Left forelimb (tissue), 1 donor: ENCODE measurements around the gene STX17.

ENCODE experiments used
- DNase-seq: peaks from one replicate; pipeline ENCODE4 v3.0.0-alpha.2; 2018; ENCODE audit warnings: low spot score

The STX17 gene

DNA sequence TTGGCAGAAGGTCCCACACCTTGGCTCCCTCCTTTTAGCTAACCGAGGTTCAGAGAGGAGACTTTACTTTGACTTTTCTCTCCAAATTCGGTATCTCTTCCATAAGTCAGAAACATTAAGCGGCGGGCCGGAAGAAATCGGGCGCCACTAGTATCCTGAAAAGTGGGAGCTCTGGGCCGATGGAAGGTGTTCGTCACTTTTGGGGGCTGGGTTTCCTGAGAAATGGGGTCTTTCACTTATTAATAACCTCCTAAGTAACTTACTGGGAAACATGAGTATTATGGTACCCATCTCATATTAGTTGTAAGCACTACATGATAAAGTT, 716 bp downstream of the STX17 start:
- no peak for DNase-seq

DNA sequence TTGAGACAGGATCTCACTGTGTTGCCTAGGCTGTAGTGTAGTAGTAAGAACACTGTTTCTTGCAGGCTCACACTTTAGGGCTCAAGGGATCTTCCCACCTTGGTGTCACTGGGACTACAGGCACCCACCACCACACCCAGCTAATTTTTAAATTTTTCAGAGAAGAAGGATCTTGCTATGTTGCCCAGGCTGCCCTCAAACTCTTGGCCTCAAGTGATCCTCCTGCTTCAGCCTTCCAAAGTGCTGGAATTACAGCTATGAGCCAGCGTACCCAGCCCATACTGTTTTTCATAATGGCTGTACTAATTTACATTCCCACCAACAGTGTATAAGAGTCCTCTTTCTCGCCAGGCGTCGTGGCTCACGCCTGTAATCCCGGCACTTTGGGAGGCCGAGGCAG, 5.1 kb downstream of the STX17 start:
- DNase-seq, result no peak

DNA sequence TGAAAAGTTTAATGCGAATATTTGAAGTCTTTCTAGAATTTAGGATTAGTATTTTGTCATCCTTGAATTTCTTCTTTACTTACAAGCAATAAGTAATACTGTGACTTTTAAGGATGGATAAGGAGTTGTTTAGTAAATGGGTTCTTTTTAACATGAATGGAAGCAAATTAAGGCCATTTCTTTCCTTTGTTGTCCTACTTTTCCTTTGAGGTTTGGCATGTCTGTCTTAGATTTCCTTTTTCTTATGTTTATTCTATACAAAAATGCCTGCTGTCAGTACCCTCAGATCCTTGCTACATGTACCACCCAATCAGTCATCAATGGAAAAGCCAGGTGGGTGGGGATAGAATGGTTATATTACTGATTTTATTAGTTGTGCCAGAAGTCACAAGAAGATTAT, 10.2 kb downstream of the STX17 start:
- DNase-seq, result no peak

DNA sequence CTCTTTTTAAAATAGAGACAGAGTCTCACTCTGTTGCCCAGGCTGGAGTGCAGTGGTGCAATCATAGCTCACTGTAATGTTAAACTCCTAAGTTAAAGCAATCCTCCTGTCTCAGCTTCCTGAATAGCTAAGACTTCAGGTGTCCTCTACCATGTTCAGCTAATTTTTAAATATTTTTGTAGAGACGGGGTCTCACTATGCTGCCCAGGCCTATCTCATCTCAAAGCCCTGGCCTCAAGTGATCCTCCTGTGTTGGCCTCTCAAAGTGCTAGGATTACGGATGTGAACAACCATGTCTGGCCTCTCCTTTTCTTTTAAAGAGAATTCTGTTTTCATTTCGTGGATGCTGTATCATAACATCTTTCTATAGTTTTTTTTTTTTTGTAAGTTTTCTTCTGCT, 11.7 kb downstream of the STX17 start:
- DNase-seq, result no peak

DNA sequence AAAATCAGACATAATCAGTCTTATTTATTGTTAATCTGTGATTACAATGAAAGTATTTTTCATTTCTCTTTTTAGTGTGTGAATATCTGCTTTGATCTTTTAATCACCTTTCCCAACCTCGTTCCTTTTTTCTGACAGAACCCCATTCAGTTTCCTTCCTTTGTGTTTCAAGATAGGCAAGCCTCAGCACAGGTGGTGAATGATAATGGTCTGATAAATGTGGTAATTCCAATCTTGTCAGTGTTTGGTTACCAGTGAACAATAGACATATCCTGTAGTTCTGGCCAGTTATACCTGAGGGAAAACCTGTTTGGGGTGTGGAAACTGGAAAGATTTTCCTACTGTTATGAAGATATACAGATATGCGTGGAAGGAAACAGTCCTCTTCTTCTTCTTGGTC, 13.5 kb downstream of the STX17 start:
- no peak for DNase-seq

DNA sequence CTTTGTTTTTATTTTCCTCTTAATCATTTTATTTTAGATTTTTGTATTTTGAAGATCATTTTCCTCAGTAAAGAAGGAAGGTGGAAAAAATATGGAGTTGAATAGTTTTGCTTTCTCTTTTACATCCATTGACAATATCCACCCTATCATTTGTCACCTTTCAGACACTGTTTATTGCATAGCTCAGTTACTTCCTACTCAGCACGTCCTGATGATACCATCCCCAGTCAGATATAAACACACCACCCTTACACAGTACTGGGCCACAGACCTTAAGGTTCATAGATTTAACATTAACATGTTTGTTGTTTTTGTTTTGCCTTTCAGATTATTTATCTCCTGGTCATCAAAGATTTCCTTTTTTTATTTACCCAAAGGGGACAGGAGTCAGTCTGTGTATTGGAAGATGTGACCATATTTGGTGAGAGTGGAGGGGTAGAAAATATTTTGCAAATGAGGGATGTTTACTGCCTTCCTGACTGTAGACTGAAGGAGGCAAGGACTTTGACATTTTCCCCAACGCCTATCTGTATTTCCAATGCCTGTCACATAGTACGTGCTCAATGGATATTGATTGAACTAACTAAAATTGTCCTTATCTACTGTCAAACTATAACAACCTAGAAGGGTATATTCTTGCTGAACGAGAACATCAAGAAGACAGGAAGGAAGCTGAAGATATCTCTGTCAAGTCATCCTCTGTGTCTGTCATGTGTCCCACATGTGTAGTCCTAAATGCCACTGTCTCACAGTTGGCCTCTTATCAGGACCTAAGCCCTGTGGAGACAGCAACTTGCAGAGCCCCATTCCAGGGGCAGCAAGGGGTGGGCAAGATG, 15.6 kb downstream of the STX17 start:
- DNase-seq, result no peak

DNA sequence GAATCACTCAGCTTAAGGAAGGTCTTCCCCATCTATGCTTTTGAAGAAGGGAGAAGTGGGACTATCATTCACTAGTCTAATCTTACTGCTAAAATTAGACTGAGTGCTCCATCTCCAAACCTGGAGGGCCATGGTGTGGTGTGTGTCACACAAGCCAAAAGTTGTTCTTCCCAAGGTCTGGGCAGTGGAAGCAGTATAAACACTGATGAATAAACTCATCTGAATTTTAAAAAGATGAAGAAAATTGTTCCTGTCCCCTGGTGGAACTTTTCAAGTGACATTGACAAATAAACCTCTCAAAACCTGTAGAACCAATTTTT, 16.2 kb downstream of the STX17 start:
- no peak for DNase-seq

DNA sequence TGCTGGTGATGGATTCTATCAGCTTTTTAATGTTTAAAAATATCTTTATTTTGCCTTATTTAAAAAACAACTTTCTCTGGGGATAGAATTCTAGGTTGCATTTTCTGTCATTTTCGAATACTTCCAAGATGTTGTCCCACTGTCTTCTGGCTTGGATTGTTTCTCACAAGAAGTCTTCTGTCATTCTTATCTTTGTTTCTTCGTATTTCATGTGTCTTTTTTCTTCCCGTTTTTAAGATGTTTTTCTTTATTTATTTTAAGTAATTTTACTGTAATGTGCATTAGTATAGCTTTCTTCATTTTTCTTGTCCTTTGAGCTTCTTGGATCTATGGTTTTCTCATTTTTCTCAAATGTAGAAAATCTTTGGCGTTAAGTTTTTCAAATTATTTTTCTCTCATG, 19.1 kb downstream of the STX17 start:
- DNase-seq, result no peak

DNA sequence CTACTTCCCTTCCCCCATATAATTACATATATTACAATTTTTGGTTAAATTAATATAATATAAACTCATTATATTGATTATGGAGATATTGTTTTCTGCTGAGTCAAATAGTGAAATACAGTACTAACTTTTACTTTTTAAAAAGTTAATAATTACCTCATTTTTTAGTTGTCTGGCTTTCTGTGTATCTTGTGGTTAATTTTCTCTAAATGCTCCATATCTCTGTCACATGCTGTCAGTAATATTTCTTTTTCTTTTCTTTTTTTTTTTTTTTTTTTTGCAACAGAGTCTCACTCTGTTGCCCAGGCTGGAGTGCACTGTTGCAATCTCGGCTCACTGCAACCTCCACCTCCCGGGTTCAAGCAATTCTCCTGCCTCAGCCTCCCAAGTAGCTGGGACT, 23.2 kb downstream of the STX17 start:
- no peak for DNase-seq

DNA sequence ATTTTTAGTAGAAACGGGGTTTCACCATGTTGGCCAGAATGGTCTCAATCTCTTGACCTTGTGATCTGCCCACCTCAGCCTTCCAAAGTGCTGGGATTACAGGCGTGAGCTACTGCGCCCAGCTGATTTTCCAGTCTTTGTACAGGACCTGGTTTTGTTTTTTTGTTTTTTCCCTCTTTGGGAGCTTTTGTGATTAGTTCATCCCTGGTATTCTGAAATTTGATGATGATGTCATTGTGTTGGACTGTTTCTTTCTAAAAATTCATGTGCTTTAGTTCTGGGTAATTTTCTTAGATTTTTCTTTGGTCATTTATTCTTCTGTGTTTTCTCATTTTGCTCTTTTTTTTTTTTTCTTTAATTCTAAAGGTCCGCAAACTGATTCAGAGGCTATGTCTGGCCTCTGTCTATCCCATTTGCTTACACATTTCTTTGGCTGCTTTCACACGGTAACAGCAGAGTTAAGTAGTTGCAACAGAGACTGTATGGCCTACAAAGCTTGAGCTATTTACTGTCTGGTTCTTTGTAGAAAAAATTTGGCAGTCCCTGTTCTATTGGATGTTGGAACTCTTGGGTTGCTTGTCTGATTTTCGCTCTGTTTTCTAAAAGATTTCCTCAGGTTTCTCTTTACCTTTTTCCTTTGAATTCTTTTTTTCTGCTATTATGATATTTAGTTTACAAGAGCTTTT, 24.8 kb downstream of the STX17 start:
- DNase-seq, result no peak

DNA sequence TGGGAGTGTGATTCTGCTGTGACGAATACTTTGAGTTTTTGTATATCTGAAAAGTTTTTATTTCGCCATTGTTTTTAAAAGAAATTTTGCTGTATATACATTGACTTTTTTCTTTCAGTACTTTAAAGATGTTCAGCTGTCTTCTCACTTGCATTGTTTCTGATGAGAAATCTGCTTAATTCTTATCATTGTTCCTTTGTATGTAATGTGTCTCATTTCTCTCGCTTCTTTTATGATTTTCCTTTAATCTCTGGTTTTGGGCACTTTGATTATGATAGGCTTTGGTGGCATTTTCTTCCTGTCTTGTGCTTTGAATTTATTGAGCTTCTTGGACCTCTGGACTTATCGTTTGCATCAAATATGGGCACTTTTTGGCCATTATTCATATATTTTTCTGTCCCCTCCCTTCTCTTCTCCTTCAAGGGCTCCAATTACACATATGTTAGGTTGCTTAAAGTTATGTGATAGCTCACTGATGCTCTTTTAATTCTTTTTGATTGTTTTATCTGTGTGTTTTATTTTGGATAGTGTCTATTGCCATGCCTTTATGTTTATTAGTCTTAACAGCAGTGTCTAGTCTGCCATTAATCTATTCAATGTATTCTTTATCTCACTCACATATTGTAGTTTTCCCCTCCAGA, 30.6 kb downstream of the STX17 start:
- no peak for DNase-seq

DNA sequence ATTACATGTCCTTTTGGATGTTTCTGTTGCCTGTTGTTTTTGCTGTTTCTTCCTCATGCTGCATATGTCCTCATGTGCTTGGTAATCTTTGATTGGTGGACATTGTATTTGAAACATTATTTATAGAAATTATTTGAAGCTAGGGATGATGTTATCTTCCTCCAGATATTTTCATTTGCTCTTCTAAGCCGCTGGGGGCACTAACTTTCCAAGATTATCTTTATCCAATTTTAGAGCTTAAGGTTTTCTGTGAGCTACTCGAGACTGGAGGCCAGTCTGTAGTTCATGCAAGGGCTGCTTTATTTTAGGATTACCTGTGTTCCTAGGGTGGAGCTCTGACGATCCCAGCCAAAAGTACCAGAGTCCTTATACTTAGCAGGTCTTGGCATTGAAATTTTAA, 40.9 kb downstream of the STX17 start:
- no peak for DNase-seq

DNA sequence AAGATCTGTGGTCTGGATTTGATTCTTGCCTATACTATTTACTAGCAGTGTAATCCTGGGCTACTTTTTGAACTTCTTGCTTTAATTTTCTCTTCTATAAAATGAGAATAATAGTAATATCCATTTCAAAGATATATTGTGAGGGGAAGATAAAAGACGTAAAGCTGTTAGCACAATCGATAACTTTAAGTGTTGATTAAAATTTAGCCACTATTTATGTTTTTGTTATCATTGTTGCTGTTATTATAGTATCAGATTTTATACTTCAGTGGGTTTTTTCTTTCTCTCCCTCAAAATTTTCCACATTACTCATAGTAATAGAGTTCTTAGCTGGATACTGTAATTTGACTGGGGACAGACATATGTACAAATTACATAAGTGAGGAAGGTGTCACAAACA, 42.0 kb downstream of the STX17 start:
- DNase-seq, result no peak

DNA sequence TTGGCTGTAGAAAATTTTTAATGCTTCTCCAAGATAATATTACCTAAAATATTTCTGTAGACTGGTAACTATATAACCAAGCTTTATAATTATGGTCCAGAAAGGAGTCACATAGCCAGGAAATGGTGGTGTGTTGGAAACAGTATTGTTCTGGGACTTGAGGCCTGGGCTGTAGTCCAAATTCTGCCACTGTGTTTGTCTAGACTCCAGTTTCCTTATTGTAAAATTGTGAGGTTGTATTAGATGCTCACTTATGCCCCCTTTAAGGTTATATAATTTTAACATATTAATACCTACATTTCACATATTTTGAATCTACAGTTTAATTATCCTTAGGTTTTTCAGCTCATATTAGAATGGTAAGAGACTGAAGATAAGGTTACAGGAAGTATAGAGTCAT, 42.4 kb downstream of the STX17 start:
- no peak for DNase-seq

DNA sequence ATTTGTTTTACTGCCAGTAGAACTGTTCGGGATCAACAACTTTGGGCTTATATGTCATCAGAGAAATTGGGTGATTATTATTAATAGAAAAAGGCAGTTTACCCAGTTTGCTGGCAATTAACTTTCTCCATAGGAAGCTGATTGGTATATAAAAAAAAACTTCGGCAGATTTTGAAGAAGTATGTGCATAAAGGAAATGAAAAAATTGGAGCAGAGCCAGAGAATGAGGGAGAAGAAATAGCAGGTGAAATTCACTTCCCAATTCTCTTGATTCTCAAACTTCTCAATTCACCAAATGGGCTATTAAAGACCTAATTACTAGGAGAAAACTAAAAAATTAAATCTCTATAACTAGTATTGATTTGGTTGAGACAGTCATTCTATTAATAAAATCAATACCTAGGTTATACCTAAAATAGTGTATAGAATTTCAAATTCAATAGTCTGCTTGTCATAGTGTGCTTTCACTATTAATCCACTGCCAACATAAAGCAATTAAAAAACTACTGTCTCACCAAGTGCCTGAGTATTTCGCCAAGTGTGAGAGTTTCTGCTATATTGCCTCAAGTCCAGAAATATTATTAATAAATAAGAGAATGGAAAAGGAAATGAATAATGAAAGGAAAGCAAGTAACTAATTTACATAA, 47.5 kb downstream of the STX17 start:
- no peak for DNase-seq

DNA sequence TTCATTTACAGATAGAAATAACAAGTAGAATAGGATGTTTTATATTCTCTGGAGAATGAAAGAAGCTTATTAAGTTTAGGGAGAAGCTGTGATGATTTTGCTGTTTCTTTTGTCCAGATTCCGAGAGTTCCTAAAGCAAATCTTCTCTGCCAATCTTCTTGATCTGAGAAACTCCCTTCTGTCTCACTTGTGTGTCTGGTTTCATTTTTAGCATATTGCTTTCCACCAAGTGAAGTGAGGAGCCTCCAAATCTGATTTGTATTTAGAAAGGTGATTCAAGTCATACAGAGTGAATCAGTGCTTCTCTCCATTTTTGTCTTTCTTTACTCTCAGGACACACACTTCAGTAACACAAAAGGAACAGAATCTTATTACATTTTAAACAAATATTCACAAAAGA, 48.4 kb downstream of the STX17 start:
- no peak for DNase-seq

DNA sequence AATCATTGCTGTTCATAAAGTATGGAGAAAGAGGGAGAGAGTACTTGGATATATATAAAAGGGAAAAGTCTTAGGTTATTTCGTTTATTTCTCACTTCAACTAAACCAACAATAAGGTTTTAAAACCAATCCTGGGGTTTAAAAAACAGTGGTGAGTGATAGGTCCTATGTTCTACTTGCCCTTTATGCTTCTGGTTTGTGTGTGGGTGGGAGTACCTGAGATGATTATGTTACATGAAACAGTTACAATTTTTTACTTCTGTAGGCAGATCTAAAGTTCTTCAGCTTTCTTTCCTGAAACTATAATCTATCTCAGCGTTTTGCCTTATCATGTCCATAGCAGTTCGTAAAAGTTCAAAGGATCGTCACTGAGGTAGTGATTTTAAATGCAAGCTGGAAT, 49.2 kb downstream of the STX17 start:
- no peak for DNase-seq

DNA sequence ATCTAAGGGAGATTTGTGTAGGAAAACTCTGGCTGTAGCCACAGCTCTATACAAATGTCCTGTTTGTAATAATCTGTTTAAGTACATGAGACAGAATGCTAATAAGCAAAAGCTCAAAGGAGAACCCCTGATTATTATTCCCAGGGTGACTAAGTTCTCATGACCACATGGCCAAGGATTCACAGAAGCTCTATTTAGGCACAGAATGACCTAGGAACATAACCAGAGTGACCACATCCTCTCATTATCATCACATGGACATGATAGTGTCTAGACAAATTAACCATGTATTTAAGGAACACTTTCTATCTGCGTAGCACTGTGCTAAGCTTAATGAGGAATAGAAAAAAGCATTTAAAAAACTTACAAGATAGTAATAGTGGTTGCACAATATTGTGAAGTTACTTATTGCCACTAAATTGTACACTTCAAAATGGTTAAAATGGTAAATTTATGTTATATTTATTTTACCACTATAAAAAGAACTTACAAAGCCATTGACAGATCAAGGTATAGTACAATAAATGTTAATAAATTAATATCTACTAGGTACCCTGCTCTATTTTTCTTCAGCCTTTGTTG, 56.3 kb downstream of the STX17 start:
- DNase-seq, result no peak

DNA sequence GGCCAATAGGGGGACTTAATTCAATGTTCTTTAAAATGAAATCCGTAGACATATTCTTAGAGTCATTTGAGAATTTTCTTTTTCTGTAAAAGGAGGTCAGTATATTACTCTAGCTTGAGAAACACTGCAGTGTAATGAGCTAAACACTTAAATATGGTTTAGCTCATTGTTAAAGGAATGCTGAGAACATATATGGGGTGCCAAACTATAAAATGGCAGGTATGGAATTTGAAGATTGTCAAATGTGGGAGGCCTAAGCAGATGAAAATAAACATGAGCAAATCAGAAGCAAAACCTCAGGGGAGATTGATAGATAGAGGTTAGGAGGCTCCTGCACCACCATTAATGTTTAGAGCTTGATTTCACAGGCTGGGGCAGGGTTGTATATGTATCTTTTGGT, 57.9 kb downstream of the STX17 start:
- DNase-seq, result no peak

DNA sequence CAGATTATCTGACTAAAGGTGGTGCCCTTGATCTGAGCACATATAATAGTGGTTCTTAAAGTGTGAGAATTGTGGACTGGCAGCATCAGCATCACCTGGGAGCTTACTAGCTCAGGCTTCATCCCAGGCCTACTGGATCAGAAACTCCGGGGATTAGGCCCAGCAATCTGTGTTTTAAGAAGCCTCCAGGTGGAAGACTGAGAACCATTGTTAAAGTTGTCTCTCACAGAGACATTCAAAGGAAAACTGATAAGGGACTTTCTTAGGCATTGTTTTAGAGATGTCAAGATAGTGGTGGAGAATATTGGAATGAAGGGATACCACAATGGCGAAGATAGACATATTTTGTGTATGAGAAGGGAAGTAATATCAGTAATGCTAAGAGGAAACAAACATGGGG, 59.5 kb downstream of the STX17 start:
- no peak for DNase-seq

DNA sequence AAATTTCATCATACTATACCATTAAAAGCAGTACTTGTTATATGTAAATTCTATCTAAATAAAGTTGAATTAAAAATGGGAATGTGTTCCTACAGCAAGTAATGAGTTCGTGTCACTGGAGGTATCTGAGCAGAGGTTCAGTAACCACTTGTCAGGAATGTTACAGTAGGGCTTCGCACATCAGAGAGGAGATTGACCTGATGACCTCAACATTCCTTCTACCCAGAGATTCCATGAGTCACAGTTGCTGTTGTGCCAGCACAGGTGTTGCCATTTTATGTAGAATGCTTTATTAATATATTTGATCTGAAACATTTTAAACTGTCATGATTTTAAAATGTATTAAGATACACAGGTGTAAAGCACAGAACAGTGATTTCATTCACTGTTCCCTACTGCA, 60.3 kb downstream of the STX17 start:
- DNase-seq, result no peak

DNA sequence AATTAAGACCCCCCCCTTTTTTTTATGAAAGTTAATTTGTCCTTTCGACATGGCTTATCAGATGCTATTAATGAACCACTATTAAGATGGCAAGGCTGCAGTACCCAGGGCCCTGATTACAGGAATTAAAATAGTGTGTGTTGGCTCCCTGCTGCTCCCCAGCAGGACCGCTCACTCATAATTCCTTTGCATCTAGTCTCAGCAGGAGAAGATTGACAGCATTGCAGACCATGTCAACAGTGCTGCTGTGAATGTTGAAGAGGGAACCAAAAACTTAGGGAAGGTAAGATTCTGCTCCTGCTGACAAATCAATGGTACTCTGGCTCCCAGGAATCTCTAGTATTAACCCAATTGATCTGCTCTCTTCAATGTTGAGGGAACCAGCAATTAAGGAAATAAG, 61.0 kb downstream of the STX17 start:
- no peak for DNase-seq

DNA sequence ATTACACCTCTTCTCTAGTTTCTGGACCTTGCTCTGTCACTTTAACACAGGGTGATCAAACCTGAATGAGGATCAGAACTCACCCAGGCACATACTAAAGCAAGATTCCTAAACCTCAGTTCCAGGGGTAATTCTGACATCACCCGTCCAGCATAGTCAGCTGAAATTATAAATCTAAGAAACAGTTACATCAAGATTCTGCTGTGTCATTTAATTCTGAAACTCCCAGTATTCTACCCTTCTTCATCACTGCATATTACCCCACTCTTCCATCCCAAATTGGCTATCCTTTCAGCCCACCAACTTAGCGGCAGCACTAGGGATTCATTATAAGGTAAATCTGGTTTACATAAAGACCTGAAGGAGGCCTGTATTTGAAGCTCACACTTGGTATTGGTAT, 64.0 kb downstream of the STX17 start:
- DNase-seq, result no peak
